Right renal cortex interstitium (tissue), 3 donors: Measurements from ENCODE around the gene RPS19BP1. TPM values are rescaled to one million over a fixed set of nuclear protein-coding genes. Genes with fewer than 3 reads are reported as not detected.
"Not testable (repeated sequence)": the region's sequence is repeated elsewhere in the genome, so short reads cannot be mapped to it uniquely, and the experiment has no call there.

Experiments used
- DNase-seq, 3 donors: peaks; one replicate each; pipeline ENCODE4 v3.0.0-alpha.2; 2013; ENCODE audit warnings: low read depth in 3 of 3, low spot score in 2 of 3
- polyA plus RNA-seq, 3 donors: library from polyadenylated mRNA; unstranded; fragments of 120-200 nt; gene quantifications; one replicate each; pipeline ENCODE4 v1.2.1, GENCODE V29; 2013; ENCODE audit not compliant: insufficient read length in 3 of 3

The RPS19BP1 gene
- polyA plus RNA-seq, 3 donors: 42.6 to 54.2 (median 48.0) TPM

DNA sequence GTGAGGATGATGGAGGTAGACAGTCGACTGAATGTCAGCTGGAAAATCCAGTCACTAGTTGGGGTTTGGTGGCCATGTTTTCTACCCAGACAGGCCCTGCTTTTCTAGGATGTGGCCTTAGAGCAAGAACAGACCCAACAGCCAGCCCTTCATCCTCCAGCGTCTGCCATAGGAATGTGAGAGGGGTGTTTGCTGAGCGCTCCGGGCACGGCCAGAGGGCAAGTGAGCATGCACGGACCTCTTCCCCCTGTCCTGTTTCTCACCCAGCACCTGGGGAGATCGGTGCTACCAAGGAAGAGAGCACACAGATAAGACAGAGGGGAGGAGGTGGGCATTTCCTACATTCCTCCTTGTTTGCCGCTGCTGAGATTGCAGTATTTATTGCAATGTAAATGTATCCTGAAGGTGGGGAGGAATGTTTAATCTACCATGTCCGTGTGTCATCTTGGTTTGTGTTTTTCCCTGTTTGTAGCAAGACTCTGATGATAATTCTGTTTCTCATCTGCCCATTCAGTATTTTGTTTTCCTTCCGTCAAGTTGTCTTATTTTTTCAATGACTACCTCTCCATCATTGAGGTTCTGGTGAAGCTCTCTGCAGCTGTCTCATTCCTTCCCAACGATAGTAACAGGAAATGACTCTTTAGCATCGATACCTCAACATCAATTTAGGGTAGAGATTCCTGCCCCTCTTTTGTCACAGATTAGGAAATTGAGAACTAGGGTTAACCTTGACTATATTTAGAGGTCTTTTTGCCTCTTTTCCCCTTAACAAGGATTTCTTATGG lies 17.1 kb downstream of the RPS19BP1 start:
- DNase-seq: no peak

- DNase-seq: no peak
Observed at GRCh38 chr22:39514373-39514973, 18.1 kb downstream of the RPS19BP1 start.

DNA sequence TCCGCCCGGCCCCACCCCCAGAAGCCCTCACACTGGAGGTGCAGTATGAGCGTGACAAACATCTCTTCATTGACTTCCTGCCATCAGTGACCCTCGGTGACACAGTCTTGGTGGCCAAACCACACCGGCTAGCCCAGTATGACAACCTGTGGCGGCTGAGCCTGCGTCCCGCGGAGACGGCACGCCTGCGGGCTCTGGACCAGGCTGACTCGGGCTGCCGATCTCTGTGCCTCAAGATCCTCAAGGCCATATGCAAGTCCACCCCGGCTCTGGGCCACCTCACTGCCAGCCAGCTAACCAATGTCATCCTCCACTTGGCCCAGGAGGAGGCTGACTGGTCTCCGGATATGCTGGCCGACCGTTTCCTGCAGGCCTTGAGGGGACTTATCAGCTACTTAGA lies 18.8 kb downstream of the RPS19BP1 start:
- DNase-seq: no peak

GRCh38 chr22:39512026-39512425 lies 20.5 kb downstream of the RPS19BP1 start:
- DNase-seq: no peak

GRCh38 chr22:39511226-39511625 lies 21.3 kb downstream of the RPS19BP1 start:
- no peak for DNase-seq

GRCh38 chr22:39510529-39511149 lies 21.9 kb downstream of the RPS19BP1 start:
- DNase-seq: no peak

- DNase-seq: no peak
Observed at GRCh38 chr22:39508393-39508792, 24.2 kb downstream of the RPS19BP1 start.

GRCh38 chr22:39507021-39507420 lies 25.5 kb downstream of the RPS19BP1 start:
- DNase-seq: not testable (repeated sequence)

GRCh38 chr22:39504071-39504470 lies 28.5 kb downstream of the RPS19BP1 start:
- no peak for DNase-seq

GRCh38 chr22:39503630-39504029 lies 28.9 kb downstream of the RPS19BP1 start:
- no peak for DNase-seq

GRCh38 chr22:39502789-39503409 lies 29.6 kb downstream of the RPS19BP1 start:
- no peak for DNase-seq

- peak in 2 of 3 donors; percentile 91 to 94 for DNase-seq
Observed at GRCh38 chr22:39502109-39502788, 30.3 kb downstream of the RPS19BP1 start, which contains the start of gene MIEF1. Gene MIEF1, plus strand, starts transcription at chr22:39502290. Its CDS starts 9,005 bp downstream, at chr22:39511295.

DNA sequence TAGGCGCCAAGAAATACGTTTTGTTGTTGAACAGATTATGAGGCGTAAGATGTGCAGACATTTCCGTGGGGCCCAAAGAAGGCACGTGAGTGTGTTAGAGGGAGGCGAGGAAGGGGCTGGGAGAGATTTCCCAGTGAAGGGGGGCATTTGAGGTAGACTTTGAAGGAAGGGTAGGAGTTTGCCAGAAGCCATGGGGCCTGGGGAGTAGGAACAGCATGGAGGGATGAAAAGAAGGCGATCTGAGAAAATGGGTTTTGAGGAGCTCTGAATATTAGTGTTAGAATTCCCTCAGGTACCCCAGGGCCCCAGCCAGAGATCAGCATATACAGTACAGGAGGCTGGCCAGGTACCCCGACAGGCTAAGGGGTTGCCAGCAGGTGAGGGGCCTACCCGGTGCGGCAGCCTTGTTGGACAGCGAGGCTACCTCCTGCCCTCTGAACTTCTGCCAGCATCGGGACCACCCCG lies 30.9 kb downstream of the RPS19BP1 start:
- no peak for DNase-seq

DNA sequence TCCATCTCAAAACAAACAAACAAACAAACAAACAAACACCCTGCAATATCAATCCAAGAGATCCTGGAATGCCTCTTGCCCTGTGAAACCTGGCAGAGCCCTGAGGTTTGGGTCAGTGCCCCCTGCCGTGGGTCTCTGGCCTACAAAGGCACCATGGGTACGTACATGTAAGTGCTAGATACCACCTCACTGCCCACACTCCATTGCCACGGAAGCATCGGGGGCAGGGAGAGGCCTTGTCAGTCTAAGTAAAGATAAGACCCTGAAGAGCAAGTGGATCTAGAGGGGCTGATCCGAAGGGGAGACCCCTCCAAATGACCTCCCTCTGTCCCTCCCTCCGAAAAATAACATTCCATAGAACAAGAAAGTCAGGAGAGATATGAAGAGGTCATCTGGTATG lies 32.4 kb downstream of the RPS19BP1 start:
- DNase-seq: no peak

- no peak for DNase-seq
Observed at GRCh38 chr22:39498802-39499201, 33.7 kb downstream of the RPS19BP1 start.

- no peak for DNase-seq
Observed at GRCh38 chr22:39498368-39498767, 34.2 kb downstream of the RPS19BP1 start.

DNA sequence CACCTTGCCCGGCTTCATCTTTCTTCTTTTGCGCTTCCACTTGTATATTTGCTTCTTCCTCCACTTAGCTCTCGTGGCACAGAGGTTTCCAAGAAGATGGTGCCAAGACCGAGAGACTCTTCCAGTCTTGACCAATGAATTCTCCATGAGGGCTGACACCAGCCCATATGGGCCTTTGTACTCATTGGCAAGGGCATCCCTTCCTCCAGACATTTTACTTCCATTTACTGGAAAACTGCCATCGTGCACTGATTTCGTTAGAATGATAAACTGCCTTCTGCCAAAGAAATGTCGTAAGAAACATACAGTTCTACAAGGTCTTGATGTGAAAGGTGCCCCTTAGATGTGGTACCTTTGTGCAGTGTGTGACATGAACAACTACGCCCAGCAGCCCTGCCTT lies 35.1 kb downstream of the RPS19BP1 start:
- DNase-seq: no peak

DNA sequence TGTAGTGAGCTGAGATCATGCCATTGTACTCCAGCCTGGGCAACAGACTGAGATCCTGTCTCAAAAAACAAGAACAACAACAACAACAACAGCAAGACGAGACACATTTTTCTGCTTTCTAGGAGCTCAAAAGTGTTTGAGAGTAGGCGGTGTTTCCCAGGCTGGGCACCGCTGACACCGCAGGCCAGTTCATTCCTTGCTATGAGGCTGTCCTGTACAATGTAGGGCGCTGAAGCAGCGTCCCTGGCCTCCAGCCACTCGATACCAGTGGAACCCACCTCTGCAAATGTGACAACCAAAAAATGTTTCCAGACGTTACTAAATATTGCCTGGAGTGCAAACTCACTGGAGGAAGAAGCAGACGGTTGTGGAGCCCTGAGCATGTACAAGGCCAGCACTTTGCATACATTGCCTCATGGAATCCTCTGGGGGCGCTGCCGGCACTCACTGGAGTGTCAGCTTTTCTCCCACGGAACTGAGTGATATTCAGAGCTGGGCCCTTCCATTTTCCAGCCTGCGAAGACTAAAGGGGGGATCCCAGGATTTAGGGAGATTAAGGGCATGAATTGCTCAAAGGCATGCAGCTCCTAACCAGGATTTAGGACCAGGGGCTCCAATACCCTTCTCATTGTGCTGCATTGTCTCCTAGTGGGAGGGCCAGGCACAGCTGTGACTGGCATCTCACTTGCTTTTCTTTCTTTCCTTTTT lies 36.3 kb downstream of the RPS19BP1 start:
- DNase-seq: peak in 1 of 3 donors; percentile 69

DNA sequence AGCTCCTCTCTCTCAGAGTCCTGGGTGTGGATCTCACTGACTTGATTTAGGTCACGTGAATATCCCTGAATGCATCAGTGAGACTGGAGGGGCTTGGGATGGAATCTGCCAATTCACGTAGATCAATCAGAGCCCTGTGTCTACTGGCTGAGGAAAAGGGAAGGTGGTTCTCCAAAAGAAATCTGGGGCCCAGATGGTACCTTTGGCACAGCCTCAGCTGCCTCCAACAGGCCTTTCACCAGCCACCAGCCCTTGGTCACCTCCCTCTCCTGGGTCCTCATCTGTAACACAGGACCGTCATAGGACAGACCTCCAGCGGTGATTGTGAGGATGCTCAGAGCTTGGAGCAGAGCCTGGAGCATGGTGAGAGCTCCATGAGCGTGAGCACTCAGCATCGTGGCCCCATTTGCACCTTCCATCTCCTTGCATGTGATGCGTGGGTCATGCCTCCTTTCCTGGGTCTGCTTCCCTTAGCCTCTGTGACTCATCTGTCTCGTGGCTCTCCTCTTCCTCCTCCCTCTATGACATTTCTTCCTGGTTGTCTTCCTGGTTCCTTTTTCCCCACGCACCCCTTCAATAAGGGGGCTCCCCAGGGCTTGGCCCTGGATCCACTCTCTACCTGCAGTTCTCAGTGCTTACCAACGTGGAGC lies 38.0 kb downstream of the RPS19BP1 start:
- DNase-seq: no peak
